Measurements from ENCODE around the gene FGD4.

GRCh38 chr12:32574585-32574984 lies 175.2 kb downstream of the FGD4 start:
- TF ChIP-seq CTCF (IDR thresholded peaks at IDR 0.05; ENCODE audit: low read depth, low read length) (no peak), POLR2A (IDR thresholded peaks at IDR 0.05; ENCODE audit: extremely low read depth, insufficient read length) (no peak)

Measured in NB4 (cell line).